HG03135 (cell line): Measurements from ENCODE around the gene CCDC120.

Source experiments
- ATAC-seq: cut with Tn5 transposase; IDR thresholded peaks from one replicate; pipeline ENCODE4 v1.9.1; 2021; ENCODE audit warnings: mild to moderate bottlenecking, moderate library complexity; ENCODE audit not compliant: unreplicated experiment

Gene CCDC120

GRCh38 chrX:49061916-49062315, 3.1 kb downstream of the CCDC120 start:
- no peak for ATAC-seq

- no peak for ATAC-seq
These were observed 4.9 kb downstream of the CCDC120 start for GRCh38 chrX:49063715-49064114.

GRCh38 chrX:49064303-49064702, 5.5 kb downstream of the CCDC120 start:
- ATAC-seq, result no peak

GRCh38 chrX:49064735-49065134, 5.9 kb downstream of the CCDC120 start:
- ATAC-seq, result no peak

- ATAC-seq, result no peak
These were observed 7.5 kb downstream of the CCDC120 start for GRCh38 chrX:49066278-49066677.

- no peak for ATAC-seq
These were observed 7.9 kb downstream of the CCDC120 start for GRCh38 chrX:49066690-49067089.

- no peak for ATAC-seq
These were observed 8.7 kb downstream of the CCDC120 start for GRCh38 chrX:49067285-49068120.

- ATAC-seq, result no peak
These were observed 10.2 kb downstream of the CCDC120 start for GRCh38 chrX:49069038-49069437.

GRCh38 chrX:49070988-49071387, 12.2 kb downstream of the CCDC120 start:
- no peak for ATAC-seq

GRCh38 chrX:49071877-49072711, 13.3 kb downstream of the CCDC120 start:
- ATAC-seq, result no peak

- ATAC-seq, result no peak
These were observed 13.9 kb downstream of the CCDC120 start for GRCh38 chrX:49072712-49073095.

- ATAC-seq, result peak; percentile 85
These were observed 15.1 kb downstream of the CCDC120 start, which contains the start of gene PRAF2 for GRCh38 chrX:49073601-49074575. Gene PRAF2 (minus strand): TSS chrX:49074002. CDS start chrX:49073987, 15 bp downstream.

GRCh38 chrX:49075347-49075746, 16.5 kb downstream of the CCDC120 start:
- no peak for ATAC-seq

- ATAC-seq, result no peak
These were observed 19.1 kb downstream of the CCDC120 start for GRCh38 chrX:49077941-49078340.

- ATAC-seq, result peak; percentile 68
These were observed 21.0 kb downstream of the CCDC120 start, which contains the start of gene WDR45 for GRCh38 chrX:49079489-49080428. Gene WDR45 (minus strand): TSS chrX:49079887. CDS start chrX:49078095, 1,792 bp downstream.

GRCh38 chrX:49082271-49082871, 23.6 kb downstream of the CCDC120 start:
- ATAC-seq, result no peak

- no peak for ATAC-seq
These were observed 30.8 kb downstream of the CCDC120 start for GRCh38 chrX:49089553-49089952.

- ATAC-seq, result no peak
These were observed 37.6 kb downstream of the CCDC120 start for GRCh38 chrX:49096419-49096818.
